RWPE1 (cell line): ENCODE data around the gene IL10RA.

ENCODE experiments used
- CTCF ChIA-PET: fragments of 350-600 bp; sonication (Branson Sonifier 250); formaldehyde crosslinking; extraction: SDS; loops from one replicate; lab custom pipeline; 2021; lab: Yijun Ruan, JAX
- POLR2A ChIA-PET: fragments of 400-600 bp; formaldehyde crosslinking; extraction: SDS; loops from one replicate; lab custom pipeline; 2020; ENCODE audit warnings: antibody characterized with exemption; ENCODE audit not compliant: low non-redundant PET; lab: Yijun Ruan, JAX
- DNase-seq: peaks from one replicate; pipeline ENCODE4 v3.0.0; 2012; ENCODE audit warnings: low spot score
- H3K27ac ChIP-seq: fragments of 450-650 bp; 2 replicates; pipeline ENCODE4 v1.5.1; 2017
- TF ChIP-seq, protein P1 (sequence below): fragments of 450-650 bp; conservative IDR thresholded peaks from 2 replicates; pipeline ENCODE4 v1.5.1; 2017; ENCODE audit warnings: low read depth, mild to moderate bottlenecking

IL10RA gene

DNA sequence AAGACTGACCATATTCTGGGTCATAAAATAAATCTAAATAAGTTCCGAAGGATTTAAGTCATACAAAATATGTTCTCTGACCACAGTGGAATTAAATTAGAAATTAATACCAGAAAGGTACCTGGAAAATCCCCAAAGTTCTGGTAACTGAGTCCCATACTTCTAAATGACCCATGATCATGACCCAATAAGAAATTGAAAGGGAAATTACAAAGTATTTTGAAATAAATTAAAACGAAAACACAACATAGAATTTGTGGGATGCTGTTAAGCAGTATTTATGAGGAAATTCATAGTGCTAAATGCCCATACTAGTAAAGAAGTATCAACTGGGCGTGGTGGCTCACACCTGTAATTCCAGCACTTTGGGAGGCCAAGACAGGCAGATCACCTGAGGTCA, 23.4 kb upstream of the IL10RA start:
- no peak overlapping the region for H3K27ac ChIP-seq
- TF ChIP-seq, protein P1, sequence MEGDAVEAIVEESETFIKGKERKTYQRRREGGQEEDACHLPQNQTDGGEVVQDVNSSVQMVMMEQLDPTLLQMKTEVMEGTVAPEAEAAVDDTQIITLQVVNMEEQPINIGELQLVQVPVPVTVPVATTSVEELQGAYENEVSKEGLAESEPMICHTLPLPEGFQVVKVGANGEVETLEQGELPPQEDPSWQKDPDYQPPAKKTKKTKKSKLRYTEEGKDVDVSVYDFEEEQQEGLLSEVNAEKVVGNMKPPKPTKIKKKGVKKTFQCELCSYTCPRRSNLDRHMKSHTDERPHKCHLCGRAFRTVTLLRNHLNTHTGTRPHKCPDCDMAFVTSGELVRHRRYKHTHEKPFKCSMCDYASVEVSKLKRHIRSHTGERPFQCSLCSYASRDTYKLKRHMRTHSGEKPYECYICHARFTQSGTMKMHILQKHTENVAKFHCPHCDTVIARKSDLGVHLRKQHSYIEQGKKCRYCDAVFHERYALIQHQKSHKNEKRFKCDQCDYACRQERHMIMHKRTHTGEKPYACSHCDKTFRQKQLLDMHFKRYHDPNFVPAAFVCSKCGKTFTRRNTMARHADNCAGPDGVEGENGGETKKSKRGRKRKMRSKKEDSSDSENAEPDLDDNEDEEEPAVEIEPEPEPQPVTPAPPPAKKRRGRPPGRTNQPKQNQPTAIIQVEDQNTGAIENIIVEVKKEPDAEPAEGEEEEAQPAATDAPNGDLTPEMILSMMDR = no peak
- ChIA-PET CTCF (no interaction called here), POLR2A (no interaction called here)
- no peak for DNase-seq

DNA sequence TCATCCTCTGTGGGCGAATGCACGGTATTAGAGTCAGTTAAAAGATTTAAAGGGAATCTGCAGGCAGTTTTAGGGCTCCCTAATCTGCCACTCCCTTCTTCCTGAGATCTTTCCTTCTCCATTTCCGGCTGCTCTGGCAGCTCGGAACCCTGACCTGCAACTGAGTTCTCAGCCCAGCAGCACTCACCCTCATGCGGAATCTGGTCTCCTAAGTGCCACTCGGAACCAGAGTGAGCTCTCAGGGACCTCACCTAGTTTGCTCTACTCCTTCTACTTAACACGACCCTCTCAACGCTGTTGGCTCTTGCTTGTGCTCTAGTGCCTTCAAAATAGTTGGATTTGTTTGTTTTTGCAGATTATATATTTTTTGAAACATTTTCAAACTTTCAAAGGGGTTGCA, 19.3 kb upstream of the IL10RA start:
- TF ChIP-seq, protein P1 = no peak
- DNase-seq = no peak
- ChIA-PET CTCF (interaction anchor here (0.6 kb wide), 2 partner anchors 131 to 764 kb away, joined by 3 read pairs; no protein-coding TSS in a partner anchor), POLR2A (no interaction called here)
- no peak overlapping the region for H3K27ac ChIP-seq

DNA sequence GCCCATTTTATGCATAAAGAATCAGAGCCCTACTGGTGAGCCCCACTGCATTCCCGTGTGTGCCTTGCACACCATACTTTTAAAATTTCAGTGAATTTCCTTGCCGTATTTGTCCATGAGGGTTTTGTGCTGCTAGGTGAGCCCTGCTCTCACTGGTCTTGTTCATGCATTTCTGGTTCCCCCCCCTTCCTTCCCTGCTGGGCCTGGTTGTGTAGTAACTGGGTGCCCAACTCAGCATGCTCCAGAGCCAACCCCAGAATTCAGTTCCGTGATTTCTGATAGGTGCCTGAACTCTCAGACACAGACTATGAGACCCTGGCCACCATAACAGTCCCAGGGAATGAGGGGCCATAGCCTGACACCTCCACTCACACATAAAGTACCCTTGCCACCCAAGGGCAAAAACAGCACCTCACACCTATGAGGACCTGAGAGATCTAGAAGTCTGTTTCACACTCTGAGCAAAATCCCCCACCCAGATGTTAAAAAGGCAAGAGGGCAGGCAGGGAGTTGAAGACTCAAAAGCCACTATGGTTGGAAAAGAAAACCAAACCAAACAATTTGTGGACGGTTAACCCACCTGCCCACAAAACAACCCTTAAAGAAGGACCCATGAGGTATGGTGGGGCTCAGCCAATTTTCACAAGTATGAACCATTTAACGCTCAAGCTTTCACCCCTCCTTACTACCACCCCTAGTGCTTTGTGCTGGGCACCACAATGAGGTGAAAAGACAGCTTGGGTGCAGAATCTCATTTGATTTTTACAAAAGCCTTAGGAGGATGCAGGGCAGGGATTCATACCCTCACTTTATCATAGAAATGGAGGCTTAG, 16.8 kb upstream of the IL10RA start:
- ChIA-PET POLR2A (no interaction called here), CTCF (interaction anchor here (0.8 kb wide), 1 partner anchor 126 kb away, joined by 3 read pairs; no protein-coding TSS in a partner anchor)
- DNase-seq = no peak
- no peak overlapping the region for H3K27ac ChIP-seq
- TF ChIP-seq, protein P1 = no peak

DNA sequence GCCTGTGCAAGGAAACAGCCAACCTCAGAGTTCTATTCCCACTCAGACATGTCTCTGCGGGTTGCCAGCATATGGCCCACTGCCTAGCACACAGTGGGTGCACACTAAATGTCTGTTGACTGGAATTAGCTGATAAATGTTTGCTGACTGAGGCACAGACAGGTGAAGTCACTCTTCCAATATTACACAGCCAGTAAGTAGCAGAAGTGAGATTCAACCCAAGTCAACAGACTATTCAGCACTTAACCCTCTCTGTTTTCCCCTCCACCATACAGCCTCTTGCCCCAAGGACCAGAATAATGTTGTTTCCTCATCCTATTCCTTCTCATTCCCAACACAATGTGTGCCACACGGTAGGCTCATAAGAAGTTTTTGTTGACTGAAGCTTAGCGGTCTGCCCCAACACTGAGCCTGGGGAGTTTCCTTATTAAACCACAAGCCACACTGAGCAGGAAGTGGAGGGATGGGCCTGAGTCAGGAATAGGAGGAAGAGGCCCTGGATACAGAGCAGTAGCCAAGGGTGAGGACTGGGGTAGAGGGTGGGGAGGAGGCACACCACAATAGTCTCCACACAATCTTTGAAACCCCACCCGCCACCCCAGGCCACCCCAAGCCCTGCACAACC, 15.7 kb upstream of the IL10RA start:
- CTCF ChIA-PET = interaction anchor here (0.8 kb wide), 1 partner anchor 127 kb away, joined by 3 read pairs; no protein-coding TSS in a partner anchor
- DNase-seq = no peak
- POLR2A ChIA-PET = no interaction called here

DNA sequence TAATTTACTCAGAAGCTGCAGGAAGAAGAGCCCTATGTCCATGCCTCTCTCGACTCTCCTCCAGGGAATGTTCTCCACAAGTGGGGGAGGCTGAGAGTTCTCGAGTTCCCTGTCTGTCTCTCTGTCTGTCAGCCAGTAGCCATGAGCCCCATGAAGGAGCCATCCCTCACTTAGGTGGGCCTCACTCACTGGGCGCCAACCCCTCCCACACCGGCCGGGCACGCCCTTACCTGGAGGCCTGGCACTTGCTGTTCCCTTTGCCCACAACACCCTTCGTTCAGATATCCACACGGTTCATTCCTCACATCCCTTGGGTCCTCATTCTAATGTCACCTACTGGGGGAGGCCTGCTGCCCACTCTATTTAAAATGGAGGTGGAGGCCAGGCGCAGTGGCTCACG, 14.2 kb upstream of the IL10RA start:
- H3K27ac ChIP-seq = no peak overlapping the region
- TF ChIP-seq, protein P1 = no peak
- ChIA-PET POLR2A (no interaction called here), CTCF (no interaction called here)
- DNase-seq = no peak

More for the DNA sequence above, 15.7 kb upstream of the IL10RA start:
- TF ChIP-seq, protein P1 = no peak
- no peak overlapping the region for H3K27ac ChIP-seq

DNA sequence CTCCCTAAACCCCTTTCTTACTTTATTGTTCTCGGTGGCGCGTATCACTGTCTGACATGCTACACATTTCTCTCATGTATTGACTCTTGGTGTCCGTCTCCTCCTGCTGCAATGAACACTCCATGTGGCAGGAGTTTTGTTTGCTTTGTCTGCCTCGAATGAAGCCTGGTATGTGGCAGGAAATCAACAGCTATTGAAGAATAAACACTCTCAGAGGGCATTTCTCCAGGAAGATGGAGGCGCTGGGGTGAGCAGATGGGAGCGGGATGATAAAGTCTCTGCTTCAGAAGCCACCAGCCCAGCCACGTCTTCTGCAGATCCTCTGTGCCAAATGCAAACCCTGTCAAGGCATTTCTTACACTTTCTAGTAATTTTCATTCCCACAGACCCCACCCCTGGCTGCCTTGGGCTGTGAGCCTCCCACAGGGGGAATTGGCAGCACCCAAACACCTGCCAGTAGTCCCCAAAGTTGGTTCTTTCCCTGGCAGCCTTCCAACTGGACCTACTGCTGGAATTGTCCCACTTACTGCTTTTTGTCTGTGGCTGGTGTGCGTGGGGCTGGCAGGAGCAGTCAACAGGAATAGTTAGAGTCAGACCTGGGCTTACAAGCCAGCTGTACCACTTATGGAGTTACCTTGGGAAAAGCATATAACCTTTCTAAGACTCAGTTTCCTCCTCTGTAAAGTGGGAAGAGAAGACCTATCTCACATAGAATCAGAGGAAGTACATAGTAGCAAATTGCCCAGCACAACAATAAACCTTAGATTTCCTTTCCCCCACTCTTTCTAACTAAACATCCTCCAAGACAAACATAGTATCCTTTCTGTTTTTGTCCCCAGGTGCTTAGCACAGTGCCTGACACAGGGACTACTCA, 13.3 kb upstream of the IL10RA start:
- TF ChIP-seq, protein P1 = no peak
- POLR2A ChIA-PET = no interaction called here
- CTCF ChIA-PET = interaction anchor here (0.6 kb wide), 1 partner anchor 43 kb away, joined by 3 read pairs; no protein-coding TSS in a partner anchor
- no peak overlapping the region for H3K27ac ChIP-seq
- DNase-seq = no peak
